H9 (cell line): Measurements from ENCODE around the gene RIBC2. TPM values are rescaled to one million over a fixed set of nuclear protein-coding genes. Genes with fewer than 3 reads are reported as not detected.

ENCODE experiments used
- DNase-seq: peaks from one replicate; pipeline ENCODE4 v3.0.0-alpha.2; 2017
- H2AFZ ChIP-seq: one replicate; pipeline ENCODE4 v1.6.1; 2013; ENCODE audit warnings: mild to moderate bottlenecking, low read length, control low read depth, moderate library complexity
- H2AK5ac ChIP-seq: 2 replicates; pipeline ENCODE4 v1.6.1; 2013; ENCODE audit warnings: low read length, control low read depth, mixed read lengths; ENCODE audit not compliant: insufficient read length
- H2BK120ac ChIP-seq: one replicate; pipeline ENCODE4 v1.6.1; 2013; ENCODE audit warnings: low read depth, mild to moderate bottlenecking, low read length, control low read depth, inconsistent platforms; ENCODE audit not compliant: poor library complexity, severe bottlenecking
- H2BK12ac ChIP-seq: 2 replicates; pipeline ENCODE4 v1.6.1; 2013; ENCODE audit warnings: low read length, control low read depth, mixed read lengths, low read depth; ENCODE audit not compliant: insufficient read length
- H2BK15ac ChIP-seq: 2 replicates; pipeline ENCODE4 v1.6.1; 2013; ENCODE audit warnings: low read depth, low read length, control low read depth
- H2BK20ac ChIP-seq: one replicate; pipeline ENCODE4 v1.6.1; 2013; ENCODE audit warnings: low read depth, mild to moderate bottlenecking, low read length, control low read depth, inconsistent platforms; ENCODE audit not compliant: poor library complexity, severe bottlenecking
- H2BK5ac ChIP-seq: 2 replicates; pipeline ENCODE4 v1.6.1; 2013; ENCODE audit warnings: low read length, control low read depth, mixed read lengths; ENCODE audit not compliant: insufficient read length
- H3K14ac ChIP-seq: 2 replicates; pipeline ENCODE4 v1.6.1; 2013; ENCODE audit warnings: low read length, control low read depth; ENCODE audit not compliant: insufficient read depth
- H3K18ac ChIP-seq: 2 replicates; pipeline ENCODE4 v1.6.1; 2013; ENCODE audit warnings: low read depth, mild to moderate bottlenecking, mixed read lengths, low read length, control low read depth; ENCODE audit not compliant: insufficient read length
- H3K23ac ChIP-seq: 2 replicates; pipeline ENCODE4 v1.6.1; 2013; ENCODE audit warnings: low read length, control low read depth, mixed read lengths, low read depth; ENCODE audit not compliant: insufficient read length
- H3K23me2 ChIP-seq: 2 replicates; pipeline ENCODE4 v1.6.1; 2013; ENCODE audit warnings: low read depth, mild to moderate bottlenecking, mixed read lengths, low read length, control low read depth; ENCODE audit not compliant: insufficient read length, poor library complexity, severe bottlenecking
- H3K27ac ChIP-seq: 2 replicates; pipeline ENCODE4 v1.5.1; 2013; ENCODE audit warnings: low read length, control low read depth, mixed read lengths, low read depth; ENCODE audit not compliant: insufficient read length
- H3K27me3 ChIP-seq: 2 replicates; pipeline ENCODE4 v1.6.1; 2013; ENCODE audit warnings: low read length, control low read depth, inconsistent platforms; ENCODE audit not compliant: insufficient read depth
- H3K4ac ChIP-seq: 2 replicates; pipeline ENCODE4 v1.6.1; 2013; ENCODE audit warnings: low read depth, mild to moderate bottlenecking, control low read depth, inconsistent platforms, low read length, moderate library complexity
- H3K4me1 ChIP-seq: 2 replicates; pipeline ENCODE4 v1.6.1; 2013; ENCODE audit warnings: low read length, control low read depth, inconsistent platforms; ENCODE audit not compliant: insufficient read depth
- H3K4me2 ChIP-seq: 2 replicates; pipeline ENCODE4 v1.6.1; 2013; ENCODE audit warnings: low read length, control low read depth, mixed read lengths; ENCODE audit not compliant: insufficient read length, insufficient read depth
- H3K56ac ChIP-seq: 2 replicates; pipeline ENCODE4 v1.6.1; 2013; ENCODE audit warnings: low read depth, mild to moderate bottlenecking, mixed read lengths, low read length, control low read depth; ENCODE audit not compliant: insufficient read length
- H3K79me1 ChIP-seq: 2 replicates; pipeline ENCODE4 v1.6.1; 2013; ENCODE audit warnings: low read depth, mild to moderate bottlenecking, moderate library complexity, low read length, control low read depth, inconsistent platforms; ENCODE audit not compliant: insufficient read depth, poor library complexity, severe bottlenecking
- H3K79me2 ChIP-seq: 2 replicates; pipeline ENCODE4 v1.6.1; 2013; ENCODE audit warnings: low read length, control low read depth, inconsistent platforms; ENCODE audit not compliant: insufficient read depth
- H3K9ac ChIP-seq: 2 replicates; pipeline ENCODE4 v1.6.1; 2013; ENCODE audit warnings: low read length, control low read depth, mixed read lengths; ENCODE audit not compliant: insufficient read length; ENCODE audit errors: extremely low read depth
- H3K9me3 ChIP-seq: one replicate; pipeline ENCODE4 v1.6.1; 2013; ENCODE audit warnings: low read depth, low read length, inconsistent platforms; ENCODE audit not compliant: control insufficient read depth
- H3T11ph ChIP-seq: one replicate; pipeline ENCODE4 v1.6.1; 2013; ENCODE audit warnings: mild to moderate bottlenecking, low read length, control low read depth, inconsistent platforms
- H4K20me1 ChIP-seq: one replicate; pipeline ENCODE4 v1.6.1; 2013; ENCODE audit not compliant: control insufficient read depth, insufficient read length, insufficient read depth
- H4K5ac ChIP-seq: 2 replicates; pipeline ENCODE4 v1.6.1; 2013; ENCODE audit warnings: low read depth, mild to moderate bottlenecking, mixed read lengths, low read length, control low read depth; ENCODE audit not compliant: insufficient read length
- H4K8ac ChIP-seq: replicated peaks from 2 replicates; pipeline ENCODE4 v1.6.1; 2013; ENCODE audit warnings: low read length, control low read depth, mixed read lengths, low read depth; ENCODE audit not compliant: insufficient read length
- H4K91ac ChIP-seq: 2 replicates; pipeline ENCODE4 v1.6.1; 2013; ENCODE audit warnings: low read depth, mild to moderate bottlenecking, moderate library complexity, mixed read lengths, low read length, control low read depth; ENCODE audit not compliant: insufficient read length
- H3K27ac Mint-ChIP-seq, 3 experiments: 2 replicates in 2 of 3; 3 replicates in 1 of 3; pipeline ENCODE4 v1.8.0; 2020 to 2021; ENCODE audit warnings: mixed read lengths in 3 of 3, mild to moderate bottlenecking in 1 of 3, moderate library complexity in 1 of 3
- H3K27me3 Mint-ChIP-seq: 2 replicates; pipeline ENCODE4 v1.8.0; 2021; ENCODE audit warnings: low read depth, mild to moderate bottlenecking, moderate library complexity, mixed read lengths
- H3K36me3 Mint-ChIP-seq, 3 experiments: 2 replicates in 2 of 3; 3 replicates in 1 of 3; pipeline ENCODE4 v1.8.0; 2020 to 2021; ENCODE audit warnings: low read depth in 3 of 3, mixed read lengths in 3 of 3; ENCODE audit not compliant: insufficient read depth in 1 of 3
- H3K4me1 Mint-ChIP-seq, 2 experiments: 2 replicates each; pipeline ENCODE4 v1.8.0; 2020; ENCODE audit warnings: mixed read lengths in 2 of 2
- H3K4me3 Mint-ChIP-seq, 2 experiments: 2 replicates in 1 of 2; 3 replicates in 1 of 2; pipeline ENCODE4 v1.8.0; 2020 to 2021; ENCODE audit warnings: mild to moderate bottlenecking in 2 of 2, mixed read lengths in 2 of 2, moderate library complexity in 1 of 2
- H3K9me3 Mint-ChIP-seq, 2 experiments: 2 replicates in 1 of 2; 3 replicates in 1 of 2; pipeline ENCODE4 v1.8.0; 2020; ENCODE audit warnings: mild to moderate bottlenecking in 2 of 2, mixed read lengths in 2 of 2, moderate library complexity in 1 of 2
- WGBS: extraction: QIAGEN DNeasy Blood & Tissue Kit; methylation state at CpG from one replicate; pipeline ENCODE4 v1.1.7; 2013; ENCODE audit warnings: missing lambda C conversion rate, low lambda C conversion rate, mixed read lengths; ENCODE audit not compliant: insufficient read length; ENCODE audit errors: extremely low coverage; 5-methylcytosine and 5-hydroxymethylcytosine counted together
- total RNA-seq: library from RNA; stranded (reverse); gene quantifications from 2 replicates; pipeline ENCODE4 v1.2.1, GENCODE V29; 2021
- TF ChIP-seq, protein P1 (sequence below): fragments of 200-600 bp; sonication (generic); conservative IDR thresholded peaks from 3 replicates; pipeline ENCODE4 v1.8.0; 2021; ENCODE audit warnings: antibody characterized with exemption, mild to moderate bottlenecking

Gene RIBC2
- total RNA-seq, 1 experiment from 2014 or later: 4.1 TPM

- H3K79me2 ChIP-seq: no peaks in the 10 kb centered on the region
- no peaks in the 10 kb centered on the region for H3K23me2 ChIP-seq
- H3K9me3 ChIP-seq: no peaks in the 10 kb centered on the region
- peaks cover 15% of the 10 kb centered on the region for H3K27me3 Mint-ChIP-seq
- H4K91ac ChIP-seq: no peak overlapping the region
- H2BK12ac ChIP-seq: no peak overlapping the region
- no peak overlapping the region for H3K18ac ChIP-seq
- H3K4me1 Mint-ChIP-seq: peaks cover 0 to 2% of the 10 kb centered on the region in 2 experiments; a peak in 2 of 4 replicates
- H3K4me1 ChIP-seq: no peaks in the 10 kb centered on the region
- no peak overlapping the region for H2AFZ ChIP-seq
- H3K9me3 Mint-ChIP-seq: peaks cover 13 to 16% of the 10 kb centered on the region in 2 experiments
- no peak overlapping the region for H3T11ph ChIP-seq
- no peak for DNase-seq
- no peak overlapping the region for H3K4me2 ChIP-seq
- H3K27me3 ChIP-seq: no peaks in the 10 kb centered on the region
- H3K23ac ChIP-seq: no peak overlapping the region
- H2BK120ac ChIP-seq: no peak overlapping the region
- no peak overlapping the region for H4K8ac ChIP-seq
- TF ChIP-seq, protein P1, sequence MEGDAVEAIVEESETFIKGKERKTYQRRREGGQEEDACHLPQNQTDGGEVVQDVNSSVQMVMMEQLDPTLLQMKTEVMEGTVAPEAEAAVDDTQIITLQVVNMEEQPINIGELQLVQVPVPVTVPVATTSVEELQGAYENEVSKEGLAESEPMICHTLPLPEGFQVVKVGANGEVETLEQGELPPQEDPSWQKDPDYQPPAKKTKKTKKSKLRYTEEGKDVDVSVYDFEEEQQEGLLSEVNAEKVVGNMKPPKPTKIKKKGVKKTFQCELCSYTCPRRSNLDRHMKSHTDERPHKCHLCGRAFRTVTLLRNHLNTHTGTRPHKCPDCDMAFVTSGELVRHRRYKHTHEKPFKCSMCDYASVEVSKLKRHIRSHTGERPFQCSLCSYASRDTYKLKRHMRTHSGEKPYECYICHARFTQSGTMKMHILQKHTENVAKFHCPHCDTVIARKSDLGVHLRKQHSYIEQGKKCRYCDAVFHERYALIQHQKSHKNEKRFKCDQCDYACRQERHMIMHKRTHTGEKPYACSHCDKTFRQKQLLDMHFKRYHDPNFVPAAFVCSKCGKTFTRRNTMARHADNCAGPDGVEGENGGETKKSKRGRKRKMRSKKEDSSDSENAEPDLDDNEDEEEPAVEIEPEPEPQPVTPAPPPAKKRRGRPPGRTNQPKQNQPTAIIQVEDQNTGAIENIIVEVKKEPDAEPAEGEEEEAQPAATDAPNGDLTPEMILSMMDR: no peak
- peaks cover 2 to 8% (median 2%) of the 10 kb centered on the region in 3 experiments; a peak in 3 of 7 replicates for H3K36me3 Mint-ChIP-seq
- no peak overlapping the region for H4K5ac ChIP-seq
- H3K27ac ChIP-seq: no peak overlapping the region
- H3K4me3 Mint-ChIP-seq: no peak overlapping the region
- H2BK15ac ChIP-seq: no peak overlapping the region
- H2AK5ac ChIP-seq: no peak overlapping the region
- no peak overlapping the region for H2BK20ac ChIP-seq
- no peak overlapping the region for H3K4ac ChIP-seq
- no peak overlapping the region for H2BK5ac ChIP-seq
- no peak overlapping the region for H3K14ac ChIP-seq
- H4K20me1 ChIP-seq: no peaks in the 10 kb centered on the region
- no peak overlapping the region for H3K9ac ChIP-seq
- H3K56ac ChIP-seq: no peak overlapping the region
- H3K27ac Mint-ChIP-seq: no peak overlapping the region
- WGBS: no CpG with 5 or more reads among the region's 5 CpGs
- H3K79me1 ChIP-seq: no peaks in the 10 kb centered on the region
Observed at GRCh38 chr22:45481661-45482060, 68.2 kb downstream of the RIBC2 start.

Other genes with a start within 250 kb of the RIBC2 start
- gene NUP50, start 249.8 kb upstream of the RIBC2 start, total RNA-seq: 125 and 134 TPM in 2 replicates
- 45.3 and 46.2 TPM in 2 replicates for gene KIAA0930, start 172.8 kb upstream of the RIBC2 start, total RNA-seq
- not detected in 2 replicates for gene UPK3A, start 128.7 kb upstream of the RIBC2 start, total RNA-seq
- gene FAM118A, start 103.8 kb upstream of the RIBC2 start, total RNA-seq: 34.3 and 37.9 TPM in 2 replicates
- 0.11 TPM in 1 of 2 replicates, not detected in the other for gene SMC1B, start 94 bp upstream of the RIBC2 start, total RNA-seq
- gene FBLN1, start 89.2 kb downstream of the RIBC2 start, total RNA-seq: 137 and 140 TPM in 2 replicates